Panc1 (cell line): ENCODE data around the gene C1orf116. TPM values are rescaled to one million over a fixed set of nuclear protein-coding genes. Genes with fewer than 3 reads are reported as not detected.

ENCODE experiments used
- ATAC-seq: fragments of 200-7000 bp; cut with Tn5 transposase; 2 replicates; pipeline ENCODE4 v1.9.1; 2020; ENCODE audit warnings: mild to moderate bottlenecking, moderate library complexity
- BruUV-seq: library from RNA; stranded (reverse); fragments of 400-500 nt; replicated peaks from 2 replicates; lab custom pipeline; 2021; lab: Mats Ljungman, UMichigan
- CTCF ChIA-PET: fragments of 300-600 bp; sonication (Branson Sonifier 250); formaldehyde crosslinking; loops from one replicate; lab custom pipeline; 2022; ENCODE audit warnings: antibody characterized with exemption; lab: Charles Lee
- POLR2A ChIA-PET: fragments of 300-600 bp; sonication (Branson Sonifier 250); formaldehyde crosslinking; loops from one replicate; lab custom pipeline; 2022; ENCODE audit warnings: antibody characterized with exemption; lab: Charles Lee
- DNase-seq: peaks from one replicate; pipeline ENCODE4 v3.0.0-alpha.2; 2010; ENCODE audit warnings: low read depth, low spot score
- H3K27ac ChIP-seq: 2 replicates; pipeline ENCODE4 v1.5.1; 2011; ENCODE audit warnings: mild to moderate bottlenecking, low read length, inconsistent platforms
- H3K27me3 ChIP-seq: fragments of 200-500 bp; sonication (Bioruptor generic); 2 replicates; pipeline ENCODE4 v1.6.0; 2014; ENCODE audit warnings: low read length, inconsistent platforms; ENCODE audit not compliant: control insufficient read depth, insufficient read depth
- H3K36me3 ChIP-seq: fragments of 200-500 bp; sonication (Bioruptor generic); 2 replicates; pipeline ENCODE4 v1.5.1; 2014; ENCODE audit warnings: inconsistent platforms, mild to moderate bottlenecking, low read length, moderate library complexity; ENCODE audit not compliant: control insufficient read depth, insufficient read depth
- H3K4me1 ChIP-seq: 2 replicates; pipeline ENCODE4 v1.5.1; 2011; ENCODE audit warnings: inconsistent platforms, mild to moderate bottlenecking, low read length, moderate library complexity; ENCODE audit not compliant: control insufficient read depth, insufficient read depth
- H3K4me3 ChIP-seq, 2 experiments: 2 replicates each; pipeline ENCODE4 v1.5.1; 2011 to 2012; ENCODE audit warnings: low read depth in 2 of 2, low read length in 2 of 2, mild to moderate bottlenecking in 2 of 2, inconsistent platforms in 1 of 2, moderate library complexity in 1 of 2
- H3K9me3 ChIP-seq: fragments of 200-500 bp; sonication (Bioruptor generic); 2 replicates; pipeline ENCODE4 v1.5.1; 2014; ENCODE audit warnings: low read depth, mild to moderate bottlenecking, inconsistent platforms, low read length, moderate library complexity; ENCODE audit not compliant: control insufficient read depth, insufficient read depth
- CTCF ChIP-seq: fragments of 450-650 bp; IDR thresholded peaks from 2 replicates; pipeline ENCODE4 v1.5.1; 2017; ENCODE audit warnings: mild to moderate bottlenecking
- POLR2AphosphoS5 ChIP-seq: IDR thresholded peaks from 2 replicates; pipeline ENCODE4 v1.6.1; 2012; ENCODE audit warnings: mild to moderate bottlenecking, low read depth, low read length, moderate library complexity
- REST ChIP-seq, 2 experiments: IDR thresholded peaks; 2 replicates each; pipeline ENCODE4 v1.6.1; 2011 to 2012; ENCODE audit warnings: low read depth in 2 of 2, control low read depth in 1 of 2, low read length in 1 of 2, mild to moderate bottlenecking in 1 of 2, moderate library complexity in 1 of 2; ENCODE audit not compliant: insufficient read depth in 1 of 2
- SIN3A ChIP-seq: IDR thresholded peaks from 2 replicates; pipeline ENCODE4 v1.6.1; 2012; ENCODE audit warnings: low read depth, mild to moderate bottlenecking, low read length, moderate library complexity, borderline replicate concordance; ENCODE audit not compliant: insufficient read depth
- TCF7L2 ChIP-seq: IDR thresholded peaks from 2 replicates; pipeline ENCODE4 v1.6.1; 2011; ENCODE audit warnings: mild to moderate bottlenecking, low read depth, low read length, inconsistent platforms
- in situ Hi-C: cut with HindIII; loops from 2 replicates; pipeline ENCODE4 v1.10.0; 2016; ENCODE audit warnings: low sequenced_read_pairs, low pct_unique_long_range_greater_than_20kb
- intact Hi-C: fragments of 100-400 bp; cut with micrococcal nuclease; formaldehyde crosslinking; loops from one replicate; pipeline ENCODE4 v1.10.0; 2022; ENCODE audit not compliant: unreplicated experiment
- total RNA-seq: library from RNA; stranded (reverse); gene quantifications from one replicate; pipeline ENCODE4 v1.2.1, GENCODE V29; 2021; ENCODE audit not compliant: unreplicated experiment

C1orf116 gene
- total RNA-seq, 1 experiment from 2014 or later: 0.08 TPM

- no peak for DNase-seq
- in situ Hi-C loops (no loop called here), intact Hi-C loops (no loop called here)
- 0 out of 2 replicates have a peak, but pooled peaks cover 2% of the 10 kb centered on the region for H3K4me1 ChIP-seq
- BruUV-seq: no TSS peak
- H3K27ac ChIP-seq: no peak overlapping the region
- no peaks in the 10 kb centered on the region for H3K9me3 ChIP-seq
- H3K27me3 ChIP-seq: no peaks in the 10 kb centered on the region
- peaks cover 2% of the 10 kb centered on the region for H3K36me3 ChIP-seq
- no peak overlapping the region for H3K4me3 ChIP-seq
- POLR2A ChIA-PET: no interaction called here
- TF ChIP-seq CTCF (no peak), POLR2AphosphoS5 (no peak), REST (IDR thresholded peaks at IDR 0.05; ENCODE audit: insufficient read depth in 1 of 2, low read depth in 2 of 2, low read length in 1 of 2) (no peak), SIN3A (no peak), TCF7L2 (no peak)
- CTCF ChIA-PET: no interaction called here
- no peak for ATAC-seq
Measured at GRCh38 chr1:207059881-207060280, 27.3 kb upstream of the C1orf116 start.

GRCh38 chr1:207058878-207059867 is 26.6 kb upstream of the C1orf116 start:
- Histone ChIP-seq H3K36me3 (no peaks in the 10 kb centered on the region; the same call in none of the 2 replicates), H3K27me3 (no peaks in the 10 kb centered on the region), H3K27ac (no peak overlapping the region), H3K4me3 (no peak overlapping the region), H3K9me3 (no peaks in the 10 kb centered on the region), H3K4me1 (peaks cover 5% of the 10 kb centered on the region; the same call in 1 of the 2 replicates)
- TF ChIP-seq TCF7L2 (no peak), SIN3A (no peak), REST (IDR thresholded peaks at IDR 0.05; ENCODE audit: insufficient read depth in 1 of 2, low read depth in 2 of 2, low read length in 1 of 2) (no peak), CTCF (no peak), POLR2AphosphoS5 (no peak)
- ChIA-PET CTCF (no interaction called here), POLR2A (no interaction called here)
- ATAC-seq (no peak), DNase-seq (no peak)
- intact Hi-C loops: no loop called here
- in situ Hi-C loops: no loop called here
- no TSS peak for BruUV-seq
